Stimulated activated CD8-positive, alpha-beta memory T cell treated with anti-CD3 and anti-CD28 coated beads, Interleukin-7, amount 100 ng/mL, for 48 hours (primary cell): Measurements from ENCODE around the gene ARF1.

Experiments
- DNase-seq, 2 donors: peaks; one replicate each; pipeline ENCODE4 v3.0.0-alpha.2; 2020; ENCODE audit warnings: low read depth in 1 of 2; ENCODE audit errors: extremely low read depth in 1 of 2

Gene ARF1

DNA sequence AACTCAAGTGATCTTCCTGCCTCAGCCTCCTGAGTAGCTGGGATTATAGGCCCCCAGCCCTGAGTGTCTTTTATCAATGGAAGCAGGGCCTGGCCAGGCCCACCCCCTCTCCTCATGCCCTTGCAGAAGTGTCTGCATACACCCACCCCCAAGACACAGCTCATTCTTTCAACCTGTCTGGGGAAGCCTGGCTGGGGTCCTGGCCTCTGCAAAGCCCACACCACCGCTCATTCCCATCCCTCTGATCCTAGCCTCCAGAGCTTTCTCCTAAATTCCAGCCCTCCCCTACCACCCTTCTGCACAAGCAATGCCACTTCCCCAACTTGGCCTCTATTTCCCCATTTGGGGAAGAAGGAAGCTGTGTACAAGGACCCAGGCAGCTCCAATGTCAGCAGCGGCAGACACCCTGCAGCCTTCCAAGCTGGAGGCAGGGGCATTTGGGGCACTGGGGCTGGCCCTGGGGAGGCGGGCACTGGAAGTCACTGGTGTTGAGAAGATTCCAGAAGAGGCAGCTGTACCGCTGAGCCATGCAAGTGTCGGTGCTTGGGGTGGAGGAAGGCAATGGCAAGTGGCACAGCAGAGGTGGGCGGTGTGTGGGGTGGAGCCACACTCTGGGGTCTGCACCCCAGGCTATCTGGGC, 33.7 kb upstream of the ARF1 start:
- DNase-seq, result no peak

DNA sequence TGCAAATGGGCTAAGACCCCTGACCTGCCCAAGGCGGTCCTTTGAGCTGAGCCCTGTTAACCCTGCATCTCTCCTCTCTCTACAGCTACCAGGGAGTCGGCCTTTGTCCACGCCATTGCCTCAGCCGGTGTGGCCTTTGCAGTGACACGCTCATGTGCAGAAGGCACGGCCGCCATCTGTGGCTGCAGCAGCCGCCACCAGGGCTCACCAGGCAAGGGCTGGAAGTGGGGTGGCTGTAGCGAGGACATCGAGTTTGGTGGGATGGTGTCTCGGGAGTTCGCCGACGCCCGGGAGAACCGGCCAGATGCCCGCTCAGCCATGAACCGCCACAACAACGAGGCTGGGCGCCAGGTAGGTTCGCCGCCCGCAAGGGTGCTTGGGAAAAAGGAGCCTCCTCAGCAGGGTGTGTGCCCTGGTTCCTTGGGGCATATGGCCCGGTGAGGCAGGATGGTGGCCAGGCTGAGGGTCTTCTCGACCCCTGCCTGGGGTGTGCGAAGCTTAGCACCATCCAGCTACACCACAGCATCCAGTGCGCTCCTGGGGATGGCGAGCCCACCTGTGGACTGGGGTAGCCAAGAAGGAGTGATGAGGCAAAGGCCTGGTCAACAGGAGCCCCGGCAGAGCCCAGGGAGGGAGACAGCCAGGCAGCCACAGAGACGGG, 31.8 kb upstream of the ARF1 start:
- no peak for DNase-seq

DNA sequence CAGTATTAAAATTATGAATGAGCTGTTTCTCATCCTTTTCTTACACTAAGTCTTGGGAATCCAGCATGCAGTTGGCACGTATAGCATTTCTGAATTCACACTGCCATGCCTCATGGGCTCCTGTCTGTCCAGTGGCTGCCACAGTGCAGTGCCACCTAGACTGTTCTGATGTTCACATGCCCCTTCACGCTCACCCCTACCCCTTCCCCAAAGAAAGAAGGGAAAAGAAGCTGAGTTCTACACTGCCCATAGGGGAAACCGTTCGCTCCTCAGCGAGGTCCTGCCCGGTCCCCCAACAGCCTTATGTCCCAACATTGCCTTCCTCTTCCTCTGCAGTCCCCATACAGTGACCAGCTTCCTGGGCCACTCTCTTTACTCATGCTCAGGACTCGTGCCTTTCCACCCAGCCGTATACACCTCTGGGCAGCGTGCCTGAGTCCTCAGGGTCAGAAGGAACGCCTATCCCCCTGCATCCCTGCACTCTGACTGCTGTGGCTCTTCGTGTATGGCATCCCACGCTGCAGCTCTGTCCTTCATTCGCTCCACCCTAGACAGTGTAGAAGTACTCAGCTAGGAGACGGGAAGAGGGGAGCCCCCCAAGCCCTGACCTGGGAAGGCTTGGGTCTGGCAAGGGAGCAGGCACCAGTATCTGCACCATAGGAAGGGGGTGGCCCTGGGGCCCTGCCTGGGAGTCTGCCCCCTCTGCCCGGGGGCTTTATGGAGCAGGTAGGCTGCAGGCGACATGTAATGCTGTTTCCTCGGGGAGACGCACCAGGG, 24.1 kb upstream of the ARF1 start:
- DNase-seq, result no peak

DNA sequence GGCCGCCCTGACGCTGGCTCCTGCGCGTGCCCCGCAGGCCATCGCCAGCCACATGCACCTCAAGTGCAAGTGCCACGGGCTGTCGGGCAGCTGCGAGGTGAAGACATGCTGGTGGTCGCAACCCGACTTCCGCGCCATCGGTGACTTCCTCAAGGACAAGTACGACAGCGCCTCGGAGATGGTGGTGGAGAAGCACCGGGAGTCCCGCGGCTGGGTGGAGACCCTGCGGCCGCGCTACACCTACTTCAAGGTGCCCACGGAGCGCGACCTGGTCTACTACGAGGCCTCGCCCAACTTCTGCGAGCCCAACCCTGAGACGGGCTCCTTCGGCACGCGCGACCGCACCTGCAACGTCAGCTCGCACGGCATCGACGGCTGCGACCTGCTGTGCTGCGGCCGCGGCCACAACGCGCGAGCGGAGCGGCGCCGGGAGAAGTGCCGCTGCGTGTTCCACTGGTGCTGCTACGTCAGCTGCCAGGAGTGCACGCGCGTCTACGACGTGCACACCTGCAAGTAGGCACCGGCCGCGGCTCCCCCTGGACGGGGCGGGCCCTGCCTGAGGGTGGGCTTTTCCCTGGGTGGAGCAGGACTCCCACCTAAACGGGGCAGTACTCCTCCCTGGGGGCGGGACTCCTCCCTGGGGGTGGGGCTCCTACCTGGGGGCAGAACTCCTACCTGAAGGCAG, 23.4 kb upstream of the ARF1 start:
- no peak for DNase-seq

DNA sequence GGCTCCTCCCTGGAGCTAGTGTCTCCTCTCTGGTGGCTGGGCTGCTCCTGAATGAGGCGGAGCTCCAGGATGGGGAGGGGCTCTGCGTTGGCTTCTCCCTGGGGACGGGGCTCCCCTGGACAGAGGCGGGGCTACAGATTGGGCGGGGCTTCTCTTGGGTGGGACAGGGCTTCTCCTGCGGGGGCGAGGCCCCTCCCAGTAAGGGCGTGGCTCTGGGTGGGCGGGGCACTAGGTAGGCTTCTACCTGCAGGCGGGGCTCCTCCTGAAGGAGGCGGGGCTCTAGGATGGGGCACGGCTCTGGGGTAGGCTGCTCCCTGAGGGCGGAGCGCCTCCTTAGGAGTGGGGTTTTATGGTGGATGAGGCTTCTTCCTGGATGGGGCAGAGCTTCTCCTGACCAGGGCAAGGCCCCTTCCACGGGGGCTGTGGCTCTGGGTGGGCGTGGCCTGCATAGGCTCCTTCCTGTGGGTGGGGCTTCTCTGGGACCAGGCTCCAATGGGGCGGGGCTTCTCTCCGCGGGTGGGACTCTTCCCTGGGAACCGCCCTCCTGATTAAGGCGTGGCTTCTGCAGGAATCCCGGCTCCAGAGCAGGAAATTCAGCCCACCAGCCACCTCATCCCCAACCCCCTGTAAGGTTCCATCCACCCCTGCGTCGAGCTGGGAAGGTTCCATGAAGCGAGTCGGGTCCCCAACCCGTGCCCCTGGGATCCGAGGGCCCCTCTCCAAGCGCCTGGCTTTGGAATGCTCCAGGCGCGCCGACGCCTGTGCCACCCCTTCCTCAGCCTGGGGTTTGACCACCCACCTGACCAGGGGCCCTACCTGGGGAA, 22.7 kb upstream of the ARF1 start:
- peak in 1 of 2 donors; percentile 83 for DNase-seq

DNA sequence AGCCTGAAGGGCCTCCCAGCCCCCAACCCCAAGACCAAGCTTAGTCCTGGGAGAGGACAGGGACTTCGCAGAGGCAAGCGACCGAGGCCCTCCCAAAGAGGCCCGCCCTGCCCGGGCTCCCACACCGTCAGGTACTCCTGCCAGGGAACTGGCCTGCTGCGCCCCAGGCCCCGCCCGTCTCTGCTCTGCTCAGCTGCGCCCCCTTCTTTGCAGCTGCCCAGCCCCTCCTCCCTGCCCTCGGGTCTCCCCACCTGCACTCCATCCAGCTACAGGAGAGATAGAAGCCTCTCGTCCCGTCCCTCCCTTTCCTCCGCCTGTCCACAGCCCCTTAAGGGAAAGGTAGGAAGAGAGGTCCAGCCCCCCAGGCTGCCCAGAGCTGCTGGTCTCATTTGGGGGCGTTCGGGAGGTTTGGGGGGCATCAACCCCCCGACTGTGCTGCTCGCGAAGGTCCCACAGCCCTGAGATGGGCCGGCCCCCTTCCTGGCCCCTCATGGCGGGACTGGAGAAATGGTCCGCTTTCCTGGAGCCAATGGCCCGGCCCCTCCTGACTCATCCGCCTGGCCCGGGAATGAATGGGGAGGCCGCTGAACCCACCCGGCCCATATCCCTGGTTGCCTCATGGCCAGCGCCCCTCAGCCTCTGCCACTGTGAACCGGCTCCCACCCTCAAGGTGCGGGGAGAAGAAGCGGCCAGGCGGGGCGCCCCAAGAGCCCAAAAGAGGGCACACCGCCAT, 21.9 kb upstream of the ARF1 start:
- DNase-seq, result no peak

DNA sequence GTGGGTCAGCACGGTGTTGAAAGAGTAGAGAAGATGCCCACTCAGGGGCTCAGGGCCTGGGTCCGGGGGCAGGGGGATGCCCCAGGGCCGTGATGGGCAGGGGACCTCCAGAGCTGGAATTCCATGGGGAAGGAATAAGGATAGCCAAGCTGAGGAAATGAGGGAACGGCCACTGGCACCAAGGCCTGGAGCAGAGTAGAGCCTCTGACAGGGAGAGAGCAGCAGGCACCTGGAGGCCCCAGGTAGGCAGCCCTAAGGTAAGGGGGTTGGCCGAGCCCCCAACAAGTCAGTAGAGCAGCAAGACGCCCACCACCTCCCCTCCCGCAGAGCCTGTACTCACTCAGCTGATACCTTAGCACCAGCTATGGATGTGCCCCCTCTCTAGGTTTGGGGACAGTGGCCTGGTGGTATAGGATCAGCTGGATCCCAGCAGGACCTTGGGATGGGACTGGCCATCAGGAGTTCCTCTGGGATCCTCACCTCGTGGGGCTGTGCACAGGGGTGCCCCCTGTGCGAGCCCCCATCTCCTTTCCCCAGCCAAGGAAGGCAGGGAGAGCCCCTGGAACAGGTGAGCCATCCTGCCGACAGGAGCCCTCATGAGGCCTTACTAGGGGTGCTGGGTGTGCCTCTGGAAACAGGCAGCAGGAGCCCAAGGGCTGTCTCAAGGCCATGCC, 21.0 kb upstream of the ARF1 start:
- DNase-seq, result no peak

DNA sequence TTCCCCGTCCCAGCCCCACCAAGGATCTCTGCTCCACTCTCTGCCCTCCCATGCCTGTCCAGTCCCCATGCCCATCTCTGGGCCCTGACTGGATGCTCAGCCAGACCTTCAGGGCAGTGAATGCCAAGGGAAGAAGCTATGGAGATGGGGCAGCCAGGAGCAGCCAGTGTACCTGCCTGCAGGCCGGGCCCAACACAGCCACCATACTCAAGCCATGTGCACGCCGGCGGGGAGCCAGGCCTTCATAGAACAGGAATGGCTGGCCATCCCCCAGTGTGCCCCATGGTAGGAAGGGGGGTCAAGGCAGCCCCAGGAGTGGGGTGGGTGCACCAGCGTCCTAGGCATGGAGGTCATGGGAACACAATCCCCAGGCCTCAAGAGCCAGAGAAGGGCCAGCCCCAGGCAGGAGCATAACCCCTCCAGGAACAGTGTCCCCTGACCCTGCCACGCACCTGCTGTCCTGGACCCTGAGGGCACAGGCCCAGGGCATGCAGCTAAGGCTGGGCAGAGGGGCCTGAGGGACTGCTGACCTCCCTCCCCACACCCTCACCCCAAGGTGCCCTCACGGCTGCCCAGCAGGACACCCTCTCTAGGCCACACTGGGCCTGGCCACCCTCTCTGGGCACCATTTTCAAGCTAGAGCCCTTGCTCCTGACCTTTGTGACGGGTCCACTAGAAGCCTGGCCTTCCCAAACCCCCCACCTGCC, 20.3 kb upstream of the ARF1 start:
- no peak for DNase-seq

DNA sequence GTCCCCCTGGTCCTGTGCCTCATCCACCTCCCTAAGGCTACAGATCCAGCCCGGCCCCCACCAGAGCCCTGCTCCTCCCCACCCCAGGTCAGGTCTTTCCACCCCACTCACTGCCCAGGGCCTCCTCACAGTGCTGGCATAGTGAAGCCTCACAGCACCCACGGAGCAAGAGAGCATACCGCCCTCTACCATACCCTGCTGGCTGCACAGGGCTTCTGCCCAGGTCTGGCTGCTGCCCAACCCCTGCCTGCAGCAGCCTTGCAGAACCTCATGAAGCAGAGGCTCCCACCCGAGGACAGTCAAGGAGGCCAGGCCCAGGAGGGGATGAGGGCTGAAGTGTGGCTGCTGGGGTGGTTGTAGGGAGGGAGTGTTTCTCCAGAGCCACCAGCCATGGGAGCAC, 19.7 kb upstream of the ARF1 start:
- no peak for DNase-seq

DNA sequence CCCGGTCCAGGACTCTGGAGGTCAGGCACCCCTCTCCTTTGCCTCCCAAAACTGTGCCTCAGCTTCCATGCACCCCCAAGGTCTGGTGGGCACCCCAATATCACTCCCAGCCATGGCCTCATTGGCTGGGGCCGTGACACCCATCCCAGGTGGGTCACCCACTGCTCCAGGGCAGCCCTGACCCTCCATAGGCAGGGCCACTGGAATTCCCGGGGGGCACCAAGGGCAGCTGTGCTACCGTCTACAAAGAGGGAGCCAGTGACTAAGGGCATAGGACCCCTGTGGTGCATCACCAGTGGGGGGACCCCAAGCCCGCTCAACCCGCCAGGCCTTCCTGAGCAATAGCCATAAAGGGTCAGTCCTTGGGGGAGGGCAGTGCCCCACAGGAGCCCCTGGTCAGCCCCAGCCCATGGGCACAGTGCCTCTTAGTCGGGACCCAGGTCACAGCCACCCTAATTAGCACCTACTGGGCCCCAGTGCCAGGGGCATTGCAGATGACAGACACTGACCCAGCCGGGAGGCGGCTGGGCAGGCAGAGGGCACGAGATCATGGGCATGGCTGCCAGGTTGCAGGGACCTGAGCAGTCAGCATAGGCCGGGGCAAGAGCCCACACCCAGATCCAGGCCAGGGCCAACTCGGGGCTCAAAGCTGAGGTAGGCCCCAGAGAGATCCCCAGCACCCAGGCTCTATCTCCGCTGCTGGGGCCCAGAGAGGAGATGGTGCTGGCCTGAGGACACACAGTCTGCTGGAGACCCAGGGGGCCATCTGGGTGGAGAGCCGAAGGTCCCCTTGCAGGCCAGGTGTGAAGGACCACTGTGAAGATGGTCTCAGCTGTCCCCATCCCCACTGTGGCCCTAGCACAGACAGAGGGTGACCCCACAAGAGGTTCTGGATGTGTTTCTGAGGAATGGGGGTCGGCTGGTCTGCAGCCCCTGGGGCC, 19.0 kb upstream of the ARF1 start:
- DNase-seq, result no peak

DNA sequence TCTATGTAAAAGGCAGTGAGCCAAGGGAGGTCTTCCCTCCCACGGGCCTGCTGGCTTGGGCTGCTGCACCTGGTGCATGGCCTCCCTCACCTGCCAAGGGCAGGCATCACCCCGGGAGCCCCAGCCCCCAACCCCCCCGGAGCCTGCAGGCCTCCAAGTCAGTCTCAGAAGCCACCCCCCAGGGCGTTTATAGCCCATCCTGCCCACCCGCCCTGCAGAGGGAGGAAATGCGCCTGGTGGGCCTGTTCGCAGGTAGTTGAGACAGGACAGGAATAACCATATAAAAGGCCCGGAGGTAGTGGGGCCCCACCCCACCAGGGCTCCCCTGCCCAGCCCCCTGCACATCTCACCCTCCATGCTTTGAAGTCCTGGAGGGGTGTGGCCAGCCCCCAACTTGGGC, 18.2 kb upstream of the ARF1 start:
- DNase-seq, result no peak

DNA sequence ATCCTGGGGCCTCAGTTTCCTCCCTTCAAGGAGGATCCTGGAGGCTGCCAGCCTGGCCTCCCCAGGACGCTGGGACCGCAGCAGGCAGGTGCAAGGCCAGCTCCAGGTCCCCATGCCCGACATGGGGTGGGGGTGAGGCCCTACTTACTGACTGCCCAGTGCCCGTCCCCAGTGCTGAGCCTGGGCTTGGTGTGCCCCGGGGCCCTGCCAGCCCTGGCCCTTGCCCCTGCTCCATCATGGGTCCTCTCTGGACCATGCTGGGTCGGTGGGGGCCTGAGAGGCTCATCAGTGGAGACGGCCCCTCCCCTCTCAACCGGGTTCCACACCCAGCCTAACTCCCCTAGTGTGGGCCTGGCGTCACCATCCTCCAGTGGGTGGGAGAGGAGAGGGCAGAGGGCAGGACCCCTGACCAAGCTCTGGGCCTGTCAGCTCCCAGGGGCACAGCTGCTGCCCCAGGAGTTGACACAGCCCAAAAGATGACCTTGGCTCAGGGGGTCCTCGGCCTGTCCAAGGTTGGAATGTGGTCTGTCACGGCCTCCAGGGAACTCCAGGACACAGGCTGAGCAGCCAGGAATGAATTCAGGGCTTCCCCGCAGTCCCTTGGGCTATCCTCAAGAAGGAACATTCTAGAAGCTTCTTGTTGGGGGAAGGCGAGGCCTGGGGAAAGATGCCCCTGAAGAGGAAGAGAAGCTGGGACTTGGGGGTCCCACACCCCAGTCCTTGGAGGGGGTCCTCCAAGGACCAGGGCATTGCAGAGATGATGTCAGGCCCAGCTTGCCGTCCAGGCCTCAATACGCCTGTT, 17.6 kb upstream of the ARF1 start:
- DNase-seq, result no peak

DNA sequence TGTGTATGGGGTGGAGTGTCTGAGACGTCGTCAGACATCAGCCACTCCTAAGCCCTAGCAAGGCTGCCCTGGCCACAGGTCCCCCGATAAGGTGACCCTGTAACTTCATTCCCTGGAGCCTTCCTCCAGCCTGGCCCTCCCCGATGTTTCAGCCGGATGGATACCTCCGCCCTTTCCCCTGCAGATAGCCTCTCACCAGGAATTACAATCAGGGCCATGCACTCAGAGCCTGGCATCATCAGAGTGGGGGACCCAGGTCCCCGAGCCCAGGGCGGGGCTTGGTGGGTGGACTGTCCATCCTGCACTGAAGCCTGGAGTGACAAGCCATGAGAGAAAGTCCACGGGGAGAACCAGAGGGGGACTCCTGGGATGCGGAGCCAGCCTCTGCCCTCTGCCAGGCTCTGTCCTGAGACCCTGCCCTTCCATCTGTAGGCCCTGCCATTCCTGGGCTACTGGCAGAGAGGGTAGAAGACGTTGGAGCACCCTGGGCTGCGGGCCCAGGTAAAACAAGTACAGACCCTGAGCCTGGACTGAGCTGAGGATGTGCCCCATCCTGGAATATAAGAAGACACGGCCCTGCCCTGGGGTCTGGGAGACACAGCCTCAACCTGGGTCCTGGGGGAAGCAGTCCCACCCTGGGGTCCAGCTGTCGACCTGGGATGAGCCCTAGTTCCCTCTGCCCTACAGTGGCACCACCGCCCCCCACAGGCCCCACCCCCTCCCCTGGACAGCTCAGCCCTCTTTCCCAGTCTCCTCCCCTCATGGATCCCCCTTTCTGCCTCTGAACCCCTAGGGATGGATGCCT, 16.8 kb upstream of the ARF1 start:
- DNase-seq, result no peak

DNA sequence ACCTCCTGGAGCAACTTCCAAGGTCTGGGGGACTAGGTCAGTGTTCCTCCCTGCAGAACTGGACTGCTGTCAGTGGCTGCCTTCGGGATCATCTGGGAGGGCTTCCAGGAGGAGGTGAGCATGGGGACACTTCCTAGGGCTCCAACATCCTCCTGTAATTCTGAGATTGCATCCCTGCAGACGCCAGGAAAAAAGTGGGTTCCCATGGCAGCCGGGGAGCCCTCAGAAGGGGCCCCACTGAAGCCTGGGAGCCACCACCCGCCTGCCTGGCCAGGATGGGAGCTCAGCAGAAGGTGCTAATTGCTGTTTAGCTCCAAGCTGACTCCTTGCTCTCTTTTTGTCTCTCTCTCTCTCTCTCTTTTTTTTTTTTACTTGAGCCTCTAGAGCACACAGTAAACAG, 16.1 kb upstream of the ARF1 start:
- DNase-seq, result no peak

DNA sequence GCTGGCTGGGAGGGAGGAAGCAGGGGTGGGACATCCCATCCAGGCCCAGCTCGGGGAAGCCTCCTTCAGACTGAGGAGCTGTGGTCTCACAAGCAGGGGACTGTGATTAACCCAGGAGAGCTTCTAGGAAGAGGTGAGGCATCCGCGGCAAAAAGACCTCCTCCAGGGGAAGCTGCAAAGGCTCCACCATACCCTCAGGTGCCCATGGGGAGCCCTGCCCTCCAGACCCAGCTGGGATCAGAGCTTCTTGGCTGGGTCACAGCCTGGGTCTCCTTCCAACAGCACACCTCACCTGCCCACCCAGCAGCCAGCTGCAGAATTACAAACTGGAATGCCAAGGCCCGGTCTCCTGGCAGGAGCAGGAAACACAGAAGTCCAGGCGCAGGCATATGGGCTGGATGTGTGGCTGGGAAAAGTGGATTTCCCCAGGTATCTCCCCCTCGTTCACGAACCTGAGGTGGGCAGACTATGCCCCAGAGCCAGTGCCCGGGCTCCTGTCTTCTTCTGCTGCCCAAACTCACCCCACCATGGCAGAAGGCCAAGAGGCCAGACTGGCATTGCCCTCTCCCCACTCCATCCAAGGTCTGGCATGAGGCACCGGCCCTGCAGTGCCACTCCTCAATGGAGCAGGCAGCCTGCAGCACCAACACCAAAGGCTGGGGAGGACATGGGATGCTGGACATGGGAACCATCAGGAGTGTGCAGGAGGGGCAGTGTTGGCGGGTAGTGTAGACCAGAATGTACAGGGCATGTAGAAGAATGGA, 15.4 kb upstream of the ARF1 start:
- no peak for DNase-seq
